SJSA1 (cell line): ENCODE data around the gene C1GALT1. TPM values are rescaled to one million over a fixed set of nuclear protein-coding genes. Genes with fewer than 3 reads are reported as not detected.
"Not testable (repeated sequence)": the region's sequence is repeated elsewhere in the genome, so short reads cannot be mapped to it uniquely, and the experiment has no call there.

Experiments used
- DNase-seq, 2 experiments: peaks; one replicate each; pipeline ENCODE4 v3.0.0-alpha.2; 2015 to 2020; ENCODE audit warnings: low spot score in 2 of 2, low read depth in 1 of 2
- H3K27ac ChIP-seq: fragments of 250-450 bp; sonication (Bioruptor Pico); 2 replicates; pipeline ENCODE4 v1.5.1; 2020; ENCODE audit warnings: mild to moderate bottlenecking, moderate library complexity
- H3K27me3 ChIP-seq: fragments of 250-450 bp; sonication (Bioruptor Pico); replicated peaks from 2 replicates; pipeline ENCODE4 v1.5.1; 2020; ENCODE audit warnings: mild to moderate bottlenecking, moderate library complexity
- H3K36me3 ChIP-seq: fragments of 250-450 bp; sonication (Bioruptor Pico); 2 replicates; pipeline ENCODE4 v1.5.1; 2020; ENCODE audit warnings: mild to moderate bottlenecking
- H3K4me1 ChIP-seq: fragments of 250-450 bp; sonication (Bioruptor Pico); replicated peaks from 2 replicates; pipeline ENCODE4 v1.6.1; 2021; ENCODE audit warnings: mild to moderate bottlenecking
- H3K4me3 ChIP-seq: fragments of 250-450 bp; sonication (Bioruptor Pico); 2 replicates; pipeline ENCODE4 v1.5.1; 2020; ENCODE audit warnings: mild to moderate bottlenecking
- H3K9me3 ChIP-seq: fragments of 250-450 bp; sonication (Bioruptor Pico); replicated peaks from 2 replicates; pipeline ENCODE4 v1.5.1; 2020; ENCODE audit warnings: mild to moderate bottlenecking
- total RNA-seq: library from RNA; depleted of rRNA; stranded (reverse); fragments of >200 nt; shearing (Covaris generic); gene quantifications from 2 replicates; pipeline ENCODE4 v1.2.3, GENCODE V29; 2014

The C1GALT1 gene
- total RNA-seq, 1 experiment from 2014 or later: 66.0 TPM

GRCh38 chr7:7242899-7243298 is 60.6 kb downstream of the C1GALT1 start:
- no peak for DNase-seq
- Histone ChIP-seq H3K4me3 (no peak overlapping the region), H3K27me3 (no peaks in the 10 kb centered on the region), H3K27ac (no peak overlapping the region), H3K36me3 (peaks cover 9% of the 10 kb centered on the region; the same call in 1 of the 2 replicates), H3K9me3 (no peaks in the 10 kb centered on the region), H3K4me1 (no peaks in the 10 kb centered on the region)

- H3K27me3 ChIP-seq, H3K27ac ChIP-seq, H3K4me3 ChIP-seq, H3K9me3 ChIP-seq, H3K36me3 ChIP-seq, H3K4me1 ChIP-seq, DNase-seq: not testable (repeated sequence)
Measured at GRCh38 chr7:7245233-7245632, 62.9 kb downstream of the C1GALT1 start.

- Histone ChIP-seq H3K27me3 (no peaks in the 10 kb centered on the region), H3K36me3 (no peaks in the 10 kb centered on the region), H3K4me1 (no peaks in the 10 kb centered on the region), H3K27ac (no peak overlapping the region), H3K4me3 (no peak overlapping the region), H3K9me3 (no peaks in the 10 kb centered on the region)
- DNase-seq: no peak
Measured at GRCh38 chr7:7246223-7246622, 63.9 kb downstream of the C1GALT1 start.

- no peaks in the 10 kb centered on the region for H3K27me3 ChIP-seq
Measured at GRCh38 chr7:7247658-7248057, 65.3 kb downstream of the C1GALT1 start.

GRCh38 chr7:7249814-7250213 is 67.5 kb downstream of the C1GALT1 start:
- Histone ChIP-seq H3K4me1 (no peaks in the 10 kb centered on the region), H3K27ac (no peak overlapping the region), H3K4me3 (no peak overlapping the region), H3K36me3 (no peaks in the 10 kb centered on the region), H3K9me3 (no peaks in the 10 kb centered on the region), H3K27me3 (no peaks in the 10 kb centered on the region)
- no peak for DNase-seq

More at GRCh38 chr7:7247658-7248057, 65.3 kb downstream of the C1GALT1 start:
- Histone ChIP-seq H3K9me3 (no peaks in the 10 kb centered on the region), H3K4me1 (no peaks in the 10 kb centered on the region), H3K36me3 (no peaks in the 10 kb centered on the region), H3K27ac (no peak overlapping the region), H3K4me3 (no peak overlapping the region)
- DNase-seq: no peak

- H3K27me3 ChIP-seq: no peaks in the 10 kb centered on the region
Measured at GRCh38 chr7:7251742-7252141, 69.4 kb downstream of the C1GALT1 start.

GRCh38 chr7:7254319-7254718 is 72.0 kb downstream of the C1GALT1 start:
- DNase-seq: no peak
- H3K4me1 ChIP-seq: no peaks in the 10 kb centered on the region
- no peaks in the 10 kb centered on the region for H3K36me3 ChIP-seq
- H3K9me3 ChIP-seq: no peaks in the 10 kb centered on the region
- no peak overlapping the region for H3K27ac ChIP-seq
- H3K4me3 ChIP-seq: no peak overlapping the region
- no peaks in the 10 kb centered on the region for H3K27me3 ChIP-seq

More at GRCh38 chr7:7251742-7252141, 69.4 kb downstream of the C1GALT1 start:
- Histone ChIP-seq H3K4me3 (no peak overlapping the region), H3K27ac (no peak overlapping the region), H3K4me1 (no peaks in the 10 kb centered on the region), H3K36me3 (no peaks in the 10 kb centered on the region), H3K9me3 (no peaks in the 10 kb centered on the region)
- no peak for DNase-seq

GRCh38 chr7:7254908-7255307 is 72.6 kb downstream of the C1GALT1 start:
- Histone ChIP-seq H3K4me1 (no peaks in the 10 kb centered on the region), H3K9me3 (no peaks in the 10 kb centered on the region), H3K36me3 (no peaks in the 10 kb centered on the region), H3K27ac (no peak overlapping the region), H3K4me3 (no peak overlapping the region), H3K27me3 (no peaks in the 10 kb centered on the region)
- no peak for DNase-seq

- no peaks in the 10 kb centered on the region for H3K9me3 ChIP-seq
- no peaks in the 10 kb centered on the region for H3K27me3 ChIP-seq
- H3K4me1 ChIP-seq: no peaks in the 10 kb centered on the region
- no peak for DNase-seq
- no peak overlapping the region for H3K4me3 ChIP-seq
- H3K27ac ChIP-seq: no peak overlapping the region
- no peaks in the 10 kb centered on the region for H3K36me3 ChIP-seq
Measured at GRCh38 chr7:7256731-7257274, 74.5 kb downstream of the C1GALT1 start.

- no peaks in the 10 kb centered on the region for H3K9me3 ChIP-seq
- no peaks in the 10 kb centered on the region for H3K36me3 ChIP-seq
- no peaks in the 10 kb centered on the region for H3K4me1 ChIP-seq
- H3K27me3 ChIP-seq: no peaks in the 10 kb centered on the region
- no peak overlapping the region for H3K4me3 ChIP-seq
- no peak for DNase-seq
- H3K27ac ChIP-seq: no peak overlapping the region
Measured at GRCh38 chr7:7257899-7258692, 75.8 kb downstream of the C1GALT1 start.

GRCh38 chr7:7261863-7262262 is 79.5 kb downstream of the C1GALT1 start:
- Histone ChIP-seq H3K36me3 (no peaks in the 10 kb centered on the region), H3K4me1 (no peaks in the 10 kb centered on the region), H3K4me3 (no peak overlapping the region), H3K27me3 (no peaks in the 10 kb centered on the region), H3K27ac (no peak overlapping the region), H3K9me3 (no peaks in the 10 kb centered on the region)
- DNase-seq: no peak

GRCh38 chr7:7263297-7264230 is 81.2 kb downstream of the C1GALT1 start:
- Histone ChIP-seq H3K4me1 (no peaks in the 10 kb centered on the region), H3K36me3 (no peaks in the 10 kb centered on the region), H3K9me3 (no peaks in the 10 kb centered on the region), H3K27me3 (no peaks in the 10 kb centered on the region), H3K27ac (no peak overlapping the region), H3K4me3 (no peak overlapping the region)
- no peak for DNase-seq

- no peaks in the 10 kb centered on the region for H3K4me1 ChIP-seq
- no peak for DNase-seq
- H3K27ac ChIP-seq: no peak overlapping the region
- H3K4me3 ChIP-seq: no peak overlapping the region
- H3K36me3 ChIP-seq: no peaks in the 10 kb centered on the region
- H3K27me3 ChIP-seq: no peaks in the 10 kb centered on the region
- no peaks in the 10 kb centered on the region for H3K9me3 ChIP-seq
Measured at GRCh38 chr7:7264306-7265040, 82.1 kb downstream of the C1GALT1 start.
